AG08396 (cell line): ENCODE measurements around the gene UBAP2L.
"Not testable (repeated sequence)": the region's sequence is repeated elsewhere in the genome, so short reads cannot be mapped to it uniquely, and the experiment has no call there.

ENCODE experiments used
- DNase-seq: peaks from one replicate; pipeline ENCODE4 v3.0.0; 2012; ENCODE audit warnings: low spot score, mixed read lengths

UBAP2L gene

DNA sequence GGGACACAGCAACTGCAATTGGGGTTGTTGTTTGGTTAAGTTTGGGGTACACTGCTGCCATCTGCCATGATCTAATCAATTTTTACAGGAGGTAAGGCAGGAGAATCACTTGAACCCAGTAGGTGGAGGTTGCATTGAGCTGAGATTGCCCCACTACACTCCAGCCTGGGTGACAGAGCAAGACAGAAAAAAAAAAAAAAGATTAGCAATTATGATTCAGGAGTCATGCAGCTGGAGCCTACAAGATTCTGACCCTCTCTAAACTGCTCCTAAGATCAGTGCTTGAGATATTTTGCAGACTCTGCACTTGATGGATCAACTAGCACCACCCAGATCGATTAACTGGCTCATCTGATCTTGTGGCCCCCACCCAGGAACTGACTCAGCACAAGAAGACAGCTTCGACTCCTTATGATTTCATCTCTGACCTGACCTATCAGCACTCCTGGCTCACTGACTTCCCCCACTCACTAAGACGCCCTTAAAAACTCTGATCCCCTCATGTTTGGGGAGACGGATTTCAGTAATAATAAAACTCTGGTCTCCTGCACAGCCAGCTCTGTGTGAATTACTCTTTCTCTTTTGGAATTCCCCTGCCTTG is 87.0 kb downstream of the UBAP2L start:
- DNase-seq: not testable (repeated sequence)

DNA sequence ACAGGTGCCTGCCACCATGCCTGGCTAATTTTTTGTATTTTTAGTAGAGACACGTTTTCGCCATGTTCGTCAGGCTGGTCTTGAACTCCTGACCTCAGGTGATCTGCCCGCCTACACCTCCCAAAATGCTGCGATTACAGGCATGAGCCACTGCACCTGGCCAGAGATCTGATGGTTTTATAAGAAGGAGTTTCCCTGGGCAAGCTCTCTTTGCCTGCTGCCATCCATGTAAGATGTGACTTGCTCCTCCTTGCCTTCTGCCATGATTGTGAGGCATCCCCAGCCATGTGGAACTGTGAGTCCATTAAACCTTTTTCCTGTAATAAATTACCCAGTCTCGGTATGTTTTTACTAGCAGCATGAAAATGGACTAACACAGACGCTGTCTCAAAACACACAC is 88.4 kb downstream of the UBAP2L start:
- DNase-seq: not testable (repeated sequence)

DNA sequence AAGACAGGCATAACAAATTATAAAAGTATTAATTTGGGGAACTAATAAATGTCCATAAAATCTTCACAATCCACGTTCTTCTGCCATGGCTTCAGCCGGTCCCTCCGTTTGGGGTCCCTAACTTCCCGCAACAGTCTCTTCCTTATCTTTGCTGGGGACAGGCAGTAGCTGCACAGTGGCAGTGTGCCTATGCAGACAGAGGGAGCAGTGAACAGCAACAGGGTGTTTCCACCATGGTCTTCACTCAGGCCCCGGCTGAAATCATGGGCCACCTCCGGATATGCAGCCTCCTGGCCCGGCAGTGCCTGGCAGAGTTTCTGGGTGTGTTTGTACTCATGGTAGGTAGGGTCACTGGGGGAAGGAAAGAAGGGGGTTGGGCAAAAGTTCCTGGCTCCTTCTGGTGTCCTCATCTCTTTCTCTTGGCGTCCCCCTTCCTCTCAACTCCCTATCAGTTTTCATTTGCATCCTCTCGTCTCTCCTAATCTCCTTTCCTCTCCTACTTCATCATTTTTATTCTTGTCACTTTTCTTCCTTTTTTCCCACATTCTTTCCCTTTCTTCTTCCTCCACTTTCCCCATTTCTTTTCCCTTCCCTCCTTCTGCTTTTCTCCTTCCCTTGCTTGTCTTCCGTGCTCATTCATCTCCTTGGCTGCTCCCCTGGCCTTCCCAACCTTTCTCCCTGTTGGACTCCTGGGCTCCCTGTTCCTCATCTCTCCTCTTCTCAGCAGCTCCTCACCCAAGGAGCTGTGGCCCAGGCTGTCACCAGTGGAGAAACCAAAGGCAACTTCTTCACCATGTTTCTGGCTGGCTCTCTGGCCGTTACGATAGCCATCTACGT is 91.7 kb downstream of the UBAP2L start:
- not testable (repeated sequence) for DNase-seq

DNA sequence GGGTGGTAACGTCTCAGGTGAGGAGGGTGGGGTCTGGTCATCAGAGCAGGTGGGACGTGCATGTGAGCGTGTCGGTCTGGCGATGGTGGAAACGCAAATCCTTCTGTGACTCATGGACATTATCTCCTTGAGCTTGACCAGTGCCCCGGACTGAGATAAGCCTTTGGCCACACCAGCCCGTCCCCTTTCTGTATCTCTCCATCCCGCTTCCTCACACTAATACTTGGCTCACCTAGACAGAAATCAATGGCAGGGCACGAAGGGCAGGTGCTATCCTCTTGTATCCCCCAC is 92.3 kb downstream of the UBAP2L start:
- DNase-seq: no peak

DNA sequence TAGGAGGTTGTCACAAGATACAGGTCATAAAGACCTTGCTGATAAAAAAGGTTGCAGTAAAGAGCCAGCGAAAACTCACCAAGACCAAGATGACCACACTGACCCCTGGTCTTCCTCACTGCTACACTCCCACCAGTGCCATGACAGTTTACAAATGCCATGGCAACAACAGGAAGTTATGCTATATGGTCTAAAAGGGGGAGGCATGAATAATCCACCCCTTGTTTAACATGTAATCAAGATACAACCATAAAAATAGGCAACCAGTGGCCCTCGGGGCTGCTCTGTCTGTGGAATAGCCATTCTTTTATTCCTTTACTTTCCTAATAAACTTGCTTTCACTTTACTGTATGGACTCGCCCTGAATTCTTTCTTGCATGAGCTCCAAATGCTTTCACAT is 93.5 kb downstream of the UBAP2L start:
- DNase-seq: not testable (repeated sequence)

DNA sequence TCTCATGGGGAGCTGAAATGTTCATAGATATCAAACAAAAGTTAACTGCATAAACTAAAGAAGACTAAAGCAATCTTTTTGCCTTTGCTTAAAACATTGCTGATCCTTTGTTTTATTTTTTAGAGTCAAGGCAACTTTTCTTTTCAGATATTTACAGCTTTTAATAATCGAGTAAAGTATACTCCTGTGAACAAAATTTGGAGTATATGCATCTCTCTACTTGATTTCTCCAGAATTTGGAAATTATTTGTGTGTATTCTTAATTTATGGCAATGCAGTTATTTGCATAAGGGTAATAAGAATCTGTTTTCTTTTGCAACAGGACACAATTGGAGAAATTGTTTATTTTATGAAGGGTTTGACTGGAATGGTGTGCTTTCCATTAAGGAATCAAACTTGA is 95.9 kb downstream of the UBAP2L start:
- DNase-seq: no peak

DNA sequence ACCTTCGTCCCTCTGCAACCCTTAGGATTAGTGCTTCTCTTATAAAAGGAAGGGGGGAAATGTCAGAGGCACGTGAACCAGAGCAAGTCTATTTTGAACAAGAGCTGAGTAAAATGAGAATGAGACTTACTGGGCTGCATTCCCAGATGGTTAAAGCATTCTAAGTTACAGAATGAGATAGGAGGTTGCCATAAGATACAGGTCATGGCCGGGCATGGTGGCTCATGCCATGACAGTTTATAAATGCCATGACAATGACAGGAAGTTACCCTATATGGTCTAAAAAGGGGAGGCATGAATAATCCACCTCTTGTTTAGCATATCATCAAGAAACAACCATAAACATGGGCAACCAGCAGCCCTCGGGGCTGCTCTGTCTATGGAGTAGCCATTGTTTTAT is 97.6 kb downstream of the UBAP2L start:
- DNase-seq: no peak
